HG02840 (cell line): Measurements from ENCODE around the gene TMEM117.
A peak's percentile ranks its signal among the peaks of the same experiment; 100 is the strongest.

Experiments
- ATAC-seq: cut with Tn5 transposase; IDR thresholded peaks from one replicate; pipeline ENCODE4 v1.9.1; 2021; ENCODE audit warnings: mild to moderate bottlenecking, moderate library complexity, moderate number of reproducible peaks; ENCODE audit not compliant: unreplicated experiment, low FRiP score

Gene TMEM117

DNA sequence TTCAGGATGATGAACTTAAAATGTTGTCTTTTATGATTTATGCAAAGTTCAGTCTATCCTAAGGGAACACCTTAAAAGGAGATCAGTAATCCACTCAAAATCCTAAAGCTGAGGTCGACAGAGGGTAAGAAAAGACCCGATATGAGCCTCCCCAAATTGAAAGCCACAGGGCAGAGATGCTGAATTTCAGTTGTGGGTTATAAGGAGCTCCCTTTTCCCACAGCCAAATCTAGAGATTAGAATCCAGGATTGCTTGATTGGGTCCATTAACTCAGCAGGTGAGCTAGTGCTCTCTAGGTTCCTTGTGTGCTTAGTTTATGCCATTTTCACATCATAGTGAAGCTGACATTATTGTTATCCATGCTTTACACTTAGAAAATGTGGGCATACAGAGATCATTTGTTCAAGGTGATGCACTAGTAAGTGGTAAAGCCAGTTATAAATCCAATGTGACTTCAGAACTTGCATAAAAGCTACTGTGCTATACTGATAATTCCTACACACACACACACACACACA is 417.5 kb downstream of the TMEM117 start:
- no peak for ATAC-seq

DNA sequence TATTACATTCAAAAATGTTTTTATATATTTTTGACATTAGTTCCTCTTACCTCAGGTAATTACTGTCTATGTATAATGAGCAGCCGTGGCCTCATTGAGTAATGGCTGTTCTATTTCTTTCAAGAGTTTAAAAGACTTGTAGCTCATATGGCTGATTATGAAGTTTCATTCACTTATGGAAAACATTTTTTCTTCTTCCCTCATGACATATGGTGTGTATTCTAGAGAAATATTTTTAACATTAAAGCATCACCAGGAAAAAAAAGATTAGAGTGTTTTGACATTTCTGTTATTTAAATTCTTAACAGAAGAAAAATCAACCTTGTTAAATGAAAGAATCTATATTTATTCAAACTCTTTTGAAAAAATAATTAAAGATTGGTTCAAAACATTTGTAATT is 422.4 kb downstream of the TMEM117 start:
- ATAC-seq, result no peak

DNA sequence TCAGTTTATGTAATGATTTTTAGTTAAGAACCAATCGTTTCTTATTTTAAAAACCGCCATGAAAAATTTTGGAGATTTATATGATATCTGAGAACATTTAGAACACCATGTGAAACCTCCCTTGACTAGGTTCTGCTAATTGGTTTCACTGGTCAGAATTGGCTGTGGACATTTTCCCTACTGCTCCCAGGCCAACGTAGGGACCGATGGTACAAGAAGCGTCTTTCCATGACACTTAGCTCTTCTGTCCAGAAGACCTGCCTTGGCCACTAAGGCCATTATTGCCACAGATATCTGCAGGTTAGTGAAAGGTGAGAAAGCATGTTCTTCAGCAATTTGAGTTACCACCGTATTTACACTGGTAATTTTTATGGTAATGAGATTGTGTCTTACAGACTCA is 424.0 kb downstream of the TMEM117 start:
- ATAC-seq, result no peak

DNA sequence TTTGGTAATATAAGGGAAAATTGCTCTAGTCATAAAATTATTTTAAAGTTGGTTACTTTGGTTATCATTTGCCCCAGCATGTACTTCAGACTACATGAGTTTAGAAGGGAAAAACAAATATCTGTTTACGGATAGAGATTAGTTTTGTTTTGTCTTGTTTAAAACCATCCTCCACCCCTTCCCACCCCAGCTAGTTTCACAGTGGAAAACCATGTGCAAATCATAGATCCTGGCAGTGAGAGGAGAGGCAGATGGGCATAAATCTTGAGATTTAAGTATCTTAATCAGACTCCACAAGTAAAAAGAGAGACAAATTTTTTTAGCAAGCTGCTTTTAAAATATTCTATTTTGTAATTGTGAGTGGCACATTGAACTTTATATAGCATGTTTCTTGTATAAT is 424.7 kb downstream of the TMEM117 start:
- no peak for ATAC-seq

DNA sequence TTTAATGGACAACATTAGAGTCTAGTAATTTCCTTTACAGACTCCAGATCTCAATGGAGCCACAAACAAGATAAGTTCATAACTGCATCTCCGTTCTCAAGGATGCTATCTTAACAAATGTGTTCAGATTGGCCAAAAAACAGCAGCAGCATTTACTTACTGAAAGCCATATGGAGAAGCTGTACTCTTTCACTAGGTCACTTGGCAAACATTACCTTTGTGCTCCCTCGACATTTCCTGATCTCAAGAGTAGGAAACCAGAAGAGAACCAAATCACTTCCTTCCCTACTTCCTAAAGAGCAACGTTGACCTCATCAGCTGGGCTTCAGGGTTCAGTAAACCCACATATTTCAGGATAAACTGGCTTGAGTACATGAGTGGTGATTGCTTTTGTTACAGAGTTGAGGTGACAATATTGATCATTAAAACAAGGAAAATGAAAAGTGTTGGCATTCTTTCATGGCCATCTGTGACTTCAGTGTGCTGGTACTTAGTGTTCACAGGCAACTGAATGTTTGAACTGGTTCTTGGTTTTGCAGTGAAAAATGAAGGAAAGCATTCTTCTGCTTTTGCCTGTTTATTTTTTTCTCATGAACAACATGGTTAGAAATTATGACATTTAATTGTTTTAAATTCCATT is 449.6 kb downstream of the TMEM117 start:
- ATAC-seq, result no peak

DNA sequence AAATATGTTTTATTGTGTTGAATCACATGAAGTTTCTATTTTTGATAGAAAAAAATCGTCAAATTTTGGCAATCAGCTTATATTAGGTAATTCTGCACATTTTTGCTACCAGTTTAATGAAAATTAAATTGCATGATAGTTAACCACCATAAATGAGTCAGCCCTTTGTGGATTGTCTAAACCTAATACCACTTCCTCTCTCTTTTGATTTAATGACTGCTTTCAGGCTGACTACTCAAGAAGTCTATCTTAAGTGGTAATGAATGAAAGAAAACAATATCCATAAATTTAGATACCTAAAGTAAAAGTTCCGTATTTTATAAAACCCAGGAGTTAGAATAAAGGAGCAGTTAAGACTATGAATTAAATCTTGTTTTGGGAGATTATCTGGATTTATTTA is 450.5 kb downstream of the TMEM117 start:
- ATAC-seq, result no peak

DNA sequence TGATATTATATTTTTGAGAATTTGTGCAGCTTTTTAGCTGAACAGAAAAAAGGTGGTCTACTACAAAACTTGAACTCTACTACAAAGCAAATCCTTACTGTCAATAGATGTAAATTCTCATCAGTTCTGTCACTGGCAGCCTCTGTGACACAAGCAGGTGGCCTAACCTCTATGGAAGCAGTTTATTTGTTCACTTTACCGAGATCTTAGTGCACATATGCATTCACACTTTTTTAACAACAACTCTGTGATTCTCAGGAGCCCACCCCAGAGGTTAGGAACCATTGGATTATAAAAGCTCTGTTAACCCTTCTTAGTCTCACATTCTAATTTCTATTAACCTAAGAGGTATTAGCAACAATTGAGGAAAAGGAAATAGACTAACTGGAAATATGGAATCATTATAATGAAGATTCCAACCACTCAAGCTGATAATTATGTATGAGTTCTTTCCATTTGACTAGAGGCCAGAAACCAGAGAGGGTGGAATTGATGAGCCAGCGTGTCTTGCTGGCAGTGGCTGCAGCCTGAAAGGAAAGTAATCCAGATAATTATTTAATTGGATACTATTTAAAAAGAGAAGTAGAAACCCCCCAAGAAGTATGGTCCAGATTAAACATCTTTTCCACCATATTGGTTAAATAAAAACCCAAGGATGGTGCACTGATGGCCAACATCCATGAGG is 451.1 kb downstream of the TMEM117 start:
- no peak for ATAC-seq

DNA sequence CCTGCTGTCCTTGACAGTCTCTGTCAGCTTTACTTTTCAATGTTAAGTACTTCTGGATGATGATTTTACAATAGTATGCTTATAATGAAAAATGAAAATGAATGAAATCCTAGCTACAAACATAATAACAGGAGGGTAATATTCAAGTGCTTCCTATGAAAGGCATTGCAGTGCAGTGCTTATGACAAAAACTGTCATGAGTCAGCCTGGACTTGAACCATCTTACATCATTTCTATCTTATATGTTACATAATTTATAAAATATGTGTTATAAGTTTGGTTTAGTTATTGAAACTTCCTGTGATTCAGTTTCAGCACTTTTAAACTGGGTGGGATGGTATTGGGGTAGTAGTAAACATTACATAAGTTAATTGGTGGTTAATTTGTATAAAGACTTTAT is 451.7 kb downstream of the TMEM117 start:
- ATAC-seq, result no peak

DNA sequence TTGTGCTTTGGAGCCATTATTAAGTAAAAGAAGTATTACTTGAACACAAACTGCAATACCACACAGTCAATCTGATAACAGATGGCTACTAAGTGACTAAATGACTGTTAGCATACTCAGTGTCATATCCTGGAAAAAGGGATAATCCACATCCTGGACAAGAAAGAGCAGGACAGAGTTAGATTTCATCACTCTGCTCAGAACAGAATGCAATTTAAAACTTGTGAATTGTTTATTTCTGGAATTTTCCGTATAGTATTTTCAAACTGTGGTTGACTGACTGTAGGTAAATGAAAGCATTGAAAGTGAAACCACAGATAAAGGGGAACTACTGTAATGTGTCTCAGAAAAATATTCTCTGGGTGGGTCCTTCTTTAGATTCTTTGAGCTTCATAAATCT is 458.8 kb downstream of the TMEM117 start:
- ATAC-seq, result peak; percentile 93

DNA sequence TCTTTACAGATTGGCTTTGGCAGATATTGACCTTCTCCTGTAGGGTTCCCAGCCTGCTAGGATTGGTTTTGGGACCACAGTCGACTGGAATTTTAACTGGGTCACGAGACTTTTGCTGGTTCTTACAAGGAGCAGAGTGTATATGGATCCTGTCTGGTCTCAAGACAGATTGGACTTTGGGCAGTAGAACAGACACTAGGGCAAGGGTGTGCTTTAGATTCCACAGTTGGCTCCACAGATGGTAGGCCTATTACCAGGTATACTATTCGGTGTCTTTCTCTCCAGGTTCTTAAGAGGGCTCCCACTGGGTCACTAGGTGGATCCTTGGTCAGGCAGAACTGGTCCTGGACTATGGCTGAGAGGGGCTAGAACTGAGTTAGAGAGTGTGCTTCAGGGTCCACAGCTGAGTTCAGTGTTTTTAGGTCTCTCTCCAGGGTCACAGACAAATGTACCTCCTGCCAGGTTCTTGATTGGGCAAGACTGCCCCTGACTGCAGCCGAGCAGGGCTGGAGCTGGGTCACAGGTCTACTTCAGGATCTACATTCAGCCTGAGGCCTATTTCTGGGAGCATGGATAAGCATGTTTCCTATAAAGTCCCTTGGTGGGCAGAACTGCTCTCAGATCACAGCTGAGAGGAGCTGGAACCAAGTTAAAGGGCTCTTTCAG is 460.2 kb downstream of the TMEM117 start:
- ATAC-seq, result no peak

DNA sequence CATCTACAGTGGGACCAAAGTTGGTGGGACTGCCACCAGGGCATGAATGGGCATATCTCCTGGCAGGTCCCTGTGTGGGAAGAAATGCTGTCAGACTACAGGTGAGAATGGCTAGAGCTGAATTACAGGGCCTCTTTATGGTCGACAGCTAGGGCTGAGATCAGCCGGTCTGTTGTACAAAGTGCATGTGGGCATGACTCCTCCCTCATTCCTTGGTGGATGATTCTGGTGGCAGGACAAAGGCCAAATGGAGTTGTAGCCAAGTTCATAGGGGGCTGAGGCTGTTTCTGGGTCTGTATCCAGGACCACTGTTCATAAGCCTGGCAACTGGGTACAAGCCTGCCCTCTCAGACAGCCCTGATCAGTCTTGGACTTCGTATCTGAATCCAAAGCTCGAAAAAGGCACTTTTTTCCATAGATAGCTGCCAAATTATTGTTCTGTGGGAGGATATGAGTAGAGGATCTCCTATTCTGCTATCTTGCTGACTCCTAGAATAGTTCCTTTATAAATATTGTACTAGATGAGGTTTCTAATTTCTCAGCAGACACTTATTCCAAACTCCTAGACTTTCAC is 460.8 kb downstream of the TMEM117 start:
- ATAC-seq, result no peak

DNA sequence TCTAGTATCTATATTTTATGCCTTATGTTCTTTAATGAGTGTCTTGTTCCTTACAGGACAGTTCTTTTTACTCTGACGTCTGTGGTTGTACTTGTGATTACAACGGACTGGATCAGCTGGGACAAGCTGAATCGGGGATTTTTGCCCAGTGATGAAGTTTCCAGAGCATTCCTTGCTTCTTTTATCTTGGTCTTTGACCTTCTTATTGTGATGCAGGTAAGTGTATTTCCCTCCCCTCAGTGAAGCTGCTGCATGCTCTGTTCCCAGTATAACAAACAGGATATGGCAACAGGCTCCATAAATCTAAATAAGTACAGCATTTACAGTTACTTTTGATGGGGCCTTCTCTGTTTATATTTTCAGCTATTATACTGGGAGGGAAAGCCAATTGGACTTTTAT is 463.6 kb downstream of the TMEM117 start:
- no peak for ATAC-seq

DNA sequence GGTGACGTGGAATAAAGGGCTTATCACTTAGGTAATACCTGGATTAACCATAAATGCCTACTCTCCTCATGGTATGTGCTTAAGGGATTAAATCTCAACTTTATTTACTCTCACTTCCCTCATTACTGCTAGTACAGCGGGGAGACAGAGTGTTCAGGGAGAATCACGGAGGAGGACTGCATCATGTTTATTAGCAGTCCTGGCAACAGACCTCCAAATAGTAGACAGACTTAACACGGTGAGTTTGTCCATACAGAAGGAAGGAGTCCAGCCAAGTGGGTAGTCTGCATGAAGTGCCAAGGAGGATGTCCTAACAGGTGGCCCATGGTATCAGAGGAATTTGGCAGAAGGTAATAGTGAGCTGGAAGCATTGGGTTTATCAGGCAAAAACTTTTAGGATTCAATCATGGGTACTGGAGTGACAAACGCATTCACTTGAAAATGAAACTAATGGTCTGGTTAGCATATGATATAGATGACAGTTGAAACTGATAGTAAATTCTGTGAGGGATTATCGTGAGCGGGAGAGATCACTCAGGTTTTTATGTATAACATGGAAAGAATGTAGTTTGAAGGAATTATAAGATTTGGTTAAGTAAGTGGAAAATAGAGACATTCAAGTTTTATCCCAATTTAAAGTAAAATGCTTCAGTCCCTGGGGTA is 471.8 kb downstream of the TMEM117 start:
- no peak for ATAC-seq

DNA sequence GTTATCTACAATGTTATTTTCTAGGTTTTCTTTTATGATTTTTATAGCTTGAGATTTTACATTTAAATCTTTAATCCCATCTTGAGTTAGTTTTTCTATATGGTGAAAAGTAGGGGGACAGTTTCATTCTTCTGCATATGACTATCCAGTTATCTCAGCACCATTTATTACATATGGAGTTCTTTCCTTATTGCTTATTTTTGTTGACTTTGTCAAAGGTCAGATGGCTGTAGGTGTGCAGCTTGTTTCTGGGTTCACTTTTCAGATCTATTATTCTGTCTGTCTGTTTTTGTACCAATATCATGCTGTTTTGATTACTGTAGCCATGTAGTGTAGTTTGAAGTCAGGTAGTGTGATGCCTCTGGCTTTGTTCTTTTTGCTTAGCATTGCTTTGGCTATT is 477.3 kb downstream of the TMEM117 start:
- ATAC-seq, result no peak

DNA sequence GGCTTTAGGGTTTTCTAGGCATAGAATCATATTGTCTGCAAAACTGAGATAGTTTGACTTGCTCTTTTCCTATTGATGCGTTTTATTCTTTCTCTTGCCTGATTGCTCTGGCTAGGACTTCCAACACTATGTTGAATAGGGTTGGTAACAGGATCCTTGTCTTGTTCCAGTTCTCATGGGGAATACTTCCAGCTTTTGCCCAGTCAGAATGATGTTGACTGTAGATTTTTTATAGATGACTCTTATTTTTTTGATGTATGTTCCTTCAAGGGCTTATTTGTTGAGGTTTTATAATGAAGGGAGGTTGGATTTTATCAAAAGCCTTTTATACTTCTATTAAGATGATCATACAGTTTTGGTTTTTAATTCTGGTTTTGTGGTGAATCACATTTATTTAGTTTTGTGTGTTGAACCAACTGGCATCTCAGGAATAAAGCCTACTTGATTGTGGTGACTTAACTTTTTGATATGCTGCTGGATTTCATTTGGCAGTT is 478.2 kb downstream of the TMEM117 start:
- ATAC-seq, result no peak

DNA sequence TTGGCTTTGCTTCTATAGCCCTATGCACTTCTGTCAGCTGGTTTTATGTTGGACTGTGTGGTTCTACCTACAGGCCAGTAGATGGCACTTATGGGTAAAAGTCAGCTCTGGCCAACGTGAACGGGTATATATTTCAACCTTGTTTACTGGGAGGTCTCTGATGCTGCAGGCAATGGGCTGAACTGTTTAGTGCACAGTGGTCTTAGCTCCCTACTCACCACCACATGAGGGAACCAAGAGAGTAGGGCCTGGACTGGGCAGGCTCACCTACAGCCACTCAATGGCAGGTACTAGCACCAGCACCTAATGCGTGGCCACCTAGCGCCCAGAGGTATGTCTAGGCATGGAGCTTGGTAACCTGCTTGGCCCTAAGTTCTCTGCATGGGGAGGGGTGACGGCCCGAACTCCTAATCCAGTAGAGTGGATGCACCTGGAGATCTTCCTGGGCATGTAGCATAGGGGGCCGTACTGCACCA is 481.8 kb downstream of the TMEM117 start:
- ATAC-seq, result no peak

DNA sequence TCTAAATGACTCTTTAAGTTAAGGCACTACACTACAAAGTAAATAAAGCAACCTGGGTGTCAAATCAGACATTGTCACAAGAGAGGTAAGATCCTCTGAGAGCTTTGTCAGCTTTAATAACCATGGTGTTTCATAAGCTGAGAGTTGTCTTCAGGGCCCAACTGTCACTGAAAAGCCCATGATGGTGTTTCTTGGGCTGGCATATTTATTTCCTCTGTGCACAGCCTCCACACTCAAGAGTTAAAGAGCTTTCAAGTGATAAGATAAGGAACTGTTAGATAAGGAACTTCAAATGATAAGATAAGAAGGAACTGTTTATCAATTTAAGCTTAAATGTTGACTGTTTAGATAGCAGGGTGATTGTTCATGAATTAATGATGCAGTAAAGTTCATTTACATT is 495.4 kb downstream of the TMEM117 start:
- no peak for ATAC-seq

DNA sequence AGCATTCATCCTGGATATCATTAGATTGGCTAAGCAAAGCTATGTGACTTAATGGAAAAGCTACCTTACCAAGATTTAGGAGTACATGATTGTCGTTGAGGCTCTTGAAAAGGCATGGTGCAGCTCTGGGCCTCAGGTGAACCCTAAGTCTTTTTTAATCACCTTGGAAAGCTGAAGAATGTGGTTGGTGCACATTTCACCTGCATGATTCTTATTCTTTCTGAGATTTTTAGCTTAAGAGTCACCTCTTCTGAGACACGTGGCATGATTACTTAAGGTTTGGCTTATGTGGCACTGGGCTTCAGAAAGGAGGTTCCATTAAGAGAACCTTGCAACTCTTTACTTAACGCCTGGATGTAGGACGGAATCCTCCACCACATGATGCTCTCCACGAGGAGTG is 498.5 kb downstream of the TMEM117 start:
- no peak for ATAC-seq

DNA sequence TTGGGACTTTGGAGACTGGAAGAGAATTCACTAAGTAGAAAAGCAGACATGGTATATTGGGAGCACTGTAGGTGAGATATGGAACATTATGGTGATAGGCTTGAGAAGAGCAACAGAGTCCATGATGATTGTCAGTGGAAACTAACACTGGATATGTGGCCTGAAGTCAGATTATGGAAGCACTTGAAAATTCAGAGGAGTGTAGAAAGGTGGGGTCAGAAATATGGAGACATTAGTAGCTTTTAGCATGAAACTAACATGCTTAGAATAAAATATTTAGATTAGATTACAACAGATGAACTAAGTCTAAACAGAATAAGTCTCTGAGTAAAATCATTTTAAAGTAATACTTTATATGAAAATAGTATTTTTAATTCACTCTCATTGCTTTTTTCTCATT is 499.1 kb downstream of the TMEM117 start:
- ATAC-seq, result no peak

DNA sequence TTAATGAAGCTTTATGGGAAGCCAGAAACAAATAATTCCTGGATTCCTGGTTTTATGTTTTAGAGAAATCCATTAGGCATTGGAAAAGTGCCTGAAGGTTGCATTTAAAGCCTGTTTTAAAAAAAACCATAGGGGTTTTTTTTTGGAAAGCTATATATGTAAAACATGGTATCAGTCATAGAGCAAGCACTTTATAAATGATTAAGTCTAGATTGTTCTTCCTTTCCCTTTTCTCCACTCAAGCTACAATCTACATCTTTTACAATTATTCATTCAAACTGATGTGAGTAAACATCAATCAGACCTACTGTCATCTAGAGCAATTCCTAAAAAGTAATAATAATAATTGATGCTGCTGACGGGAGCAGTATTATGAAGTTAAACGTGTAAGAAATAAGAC is 500.7 kb downstream of the TMEM117 start:
- ATAC-seq, result no peak

DNA sequence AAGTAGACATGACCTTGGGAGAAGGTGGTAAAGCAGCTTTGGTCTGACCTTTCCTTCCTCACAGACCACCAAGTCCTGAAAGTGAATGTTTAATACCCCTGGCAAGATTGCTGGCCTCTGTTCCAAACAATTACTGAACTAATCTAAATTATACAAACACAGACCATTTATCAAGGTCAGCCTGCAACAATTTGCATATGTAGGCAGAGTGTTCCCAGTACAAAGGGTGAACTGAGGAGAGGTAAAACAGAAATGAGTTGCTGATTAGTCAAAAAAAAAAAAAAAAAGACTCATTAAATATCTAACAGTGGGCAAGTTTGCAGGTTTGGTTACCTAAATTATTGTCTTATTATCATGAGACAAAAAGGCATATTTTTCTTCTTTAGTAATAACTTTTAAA is 506.5 kb downstream of the TMEM117 start:
- no peak for ATAC-seq
